Measurements from ENCODE around the gene SP5. TPM values are rescaled to one million over a fixed set of nuclear protein-coding genes. Genes with fewer than 3 reads are reported as not detected.
"Not testable (repeated sequence)": the region's sequence is repeated elsewhere in the genome, so short reads cannot be mapped to it uniquely, and the experiment has no call there.

SP5 gene
- total RNA-seq: 0.92 TPM
- long read RNA-seq, partial matches to known transcripts: 0 of 3 reads
- long read RNA-seq, other reads (novel, unspliced or antisense): 1 of 3 reads

DNA sequence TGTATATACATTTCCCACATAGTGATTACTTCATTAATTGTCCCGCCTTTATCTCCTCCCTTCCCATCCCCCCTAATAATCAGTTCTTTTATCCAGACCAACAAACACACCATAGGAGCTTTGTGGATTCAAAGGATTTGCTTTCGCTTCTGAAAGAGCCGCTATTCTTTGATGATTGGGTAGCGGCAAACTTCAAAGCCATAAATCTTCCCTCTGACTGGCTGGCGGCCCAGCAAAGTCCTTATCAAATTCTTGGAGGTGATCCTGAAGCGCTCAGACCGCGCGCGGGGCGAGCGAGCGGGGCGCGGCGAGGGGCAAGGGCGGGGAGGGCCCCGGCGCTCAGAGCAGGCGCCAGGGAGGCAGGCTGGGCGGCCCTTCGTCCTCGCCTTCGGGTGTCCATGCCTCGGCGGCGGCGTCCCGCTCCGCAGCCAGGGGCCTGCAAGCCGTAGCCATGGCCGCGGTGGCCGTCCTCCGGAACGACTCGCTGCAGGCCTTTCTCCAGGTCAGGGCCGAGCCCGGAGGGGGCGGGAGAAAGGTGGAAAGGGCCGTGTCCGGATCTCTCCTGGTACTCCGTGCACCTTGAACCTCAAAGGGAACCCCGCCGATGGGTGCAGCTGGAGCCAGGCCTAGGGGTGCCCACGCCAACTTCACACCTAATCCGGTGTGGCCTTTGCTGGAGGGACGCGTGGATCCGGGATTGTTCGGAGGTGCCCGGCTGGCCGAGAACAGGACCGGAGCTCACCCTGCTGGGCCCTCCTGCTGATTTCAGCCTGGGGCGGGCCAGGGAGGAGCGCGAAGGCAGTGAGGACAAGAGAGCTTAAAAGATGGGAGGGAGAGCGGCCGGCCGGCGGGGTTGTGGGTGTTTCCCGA lies at the start of gene SP5:
Gene SP5, plus strand, starts transcription at position 276 of the 870 bp plus-strand sequence. Its CDS starts 176 bp downstream, at position 452.
- DNase-seq (ENCODE audit: low spot score): no peak
- intact Hi-C loops (cut with DNase I): loop anchor here (5.0 to 10.0 kb wide), 3 partner anchors 97 to 310 kb away; no protein-coding TSS in a partner anchor

DNA sequence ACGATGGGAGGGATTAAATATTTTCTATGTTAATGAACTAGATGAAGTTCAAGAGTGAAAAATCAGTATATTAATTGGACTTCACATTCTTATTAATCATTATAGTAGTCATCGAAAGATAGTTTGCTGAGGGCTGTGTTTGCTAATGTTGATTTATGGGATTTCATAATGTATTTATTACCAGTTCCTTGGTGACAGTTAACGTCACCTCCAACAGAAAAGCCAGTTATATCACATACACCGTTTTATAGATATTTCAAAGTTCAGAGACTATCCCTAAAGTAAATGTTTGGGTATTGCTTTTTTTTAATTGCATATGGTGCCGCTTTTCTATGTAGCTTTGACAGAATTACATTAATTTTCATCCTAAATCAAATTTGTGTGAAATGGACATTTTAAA lies 49.4 kb upstream of the SP5 start:
- no peak for DNase-seq (ENCODE audit: low spot score)
- intact Hi-C loops (cut with DNase I): no loop called here

DNA sequence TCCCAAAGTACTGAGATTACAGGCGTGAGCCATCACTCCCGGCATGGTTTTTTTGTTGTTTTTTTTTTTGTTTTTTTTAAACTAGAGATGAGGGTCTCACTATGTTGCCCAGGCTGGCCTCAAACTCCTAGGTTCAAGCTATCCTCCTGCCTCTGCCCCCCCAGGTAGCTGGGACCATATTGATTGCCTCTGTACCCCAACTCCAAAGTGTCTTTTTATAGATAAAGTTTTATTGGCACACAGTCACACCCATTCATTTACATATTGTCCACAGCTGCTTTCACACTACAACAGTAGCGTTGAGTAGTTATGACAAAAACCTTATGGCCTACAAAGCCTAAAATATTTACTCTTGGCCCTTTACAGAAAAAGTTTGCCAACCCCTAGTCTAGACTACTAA lies 45.2 kb upstream of the SP5 start:
- no peak for DNase-seq (ENCODE audit: low spot score)
- intact Hi-C loops (cut with DNase I): no loop called here

DNA sequence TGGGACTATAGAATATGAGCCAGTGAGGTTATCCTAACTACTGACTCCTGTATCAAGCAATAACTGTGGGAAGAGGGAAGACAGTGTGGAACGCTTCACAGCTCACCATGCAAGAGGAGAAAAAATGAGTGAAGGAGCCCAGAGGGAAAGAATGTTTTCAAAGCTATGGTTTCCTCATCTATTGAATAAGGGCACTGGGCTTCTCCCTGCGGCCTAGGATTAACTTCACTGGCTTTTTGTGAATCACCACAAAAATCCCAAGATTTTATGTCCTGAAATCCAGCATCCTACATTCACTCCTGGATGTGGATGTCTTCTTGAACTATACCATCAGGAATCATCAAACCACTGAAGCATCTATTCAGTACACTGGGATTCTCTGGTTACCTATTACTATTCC lies 44.5 kb upstream of the SP5 start:
- no peak for DNase-seq (ENCODE audit: low spot score)
- intact Hi-C loops (cut with DNase I): no loop called here

DNA sequence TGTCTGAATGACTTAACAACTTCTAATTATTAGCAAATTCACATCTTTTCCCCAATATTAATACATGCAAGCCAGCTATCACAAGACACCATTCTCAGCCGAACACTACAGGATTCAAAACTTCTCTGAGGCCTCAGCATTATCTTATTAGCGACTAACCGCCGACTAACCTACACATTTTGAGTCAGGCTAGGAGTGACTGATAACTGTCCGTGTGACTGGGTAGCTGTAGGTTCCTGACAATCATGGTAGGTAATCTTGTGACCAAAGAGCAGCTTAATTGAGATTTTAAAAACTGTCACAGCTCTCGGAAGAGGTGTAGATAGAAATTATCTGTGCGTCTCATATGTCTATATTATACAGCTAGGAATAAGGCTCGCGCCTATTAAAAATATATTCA lies 44.1 kb upstream of the SP5 start:
- intact Hi-C loops (cut with DNase I): no loop called here
- DNase-seq (ENCODE audit: low spot score): no peak

DNA sequence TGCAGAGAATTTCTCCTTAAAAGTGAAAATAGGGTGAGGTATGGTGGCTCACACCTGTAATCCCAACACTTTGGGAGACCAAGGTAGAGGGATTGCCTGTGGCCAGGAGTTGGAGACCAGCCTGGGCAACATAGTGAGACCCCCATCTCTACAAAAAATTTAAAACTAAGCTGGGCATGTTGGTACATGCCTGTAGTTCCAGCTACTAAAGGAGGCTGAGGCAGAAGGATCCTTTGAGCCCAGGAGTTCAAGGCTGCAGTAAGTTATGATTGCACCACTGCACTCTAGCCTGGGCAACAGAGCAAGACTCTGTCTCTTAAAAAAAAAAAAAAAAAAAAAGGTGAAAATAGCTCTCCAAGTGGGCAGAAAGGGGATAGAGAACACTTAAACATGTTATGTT lies 40.9 kb upstream of the SP5 start:
- DNase-seq (ENCODE audit: low spot score); intact Hi-C loops (cut with DNase I): not testable (repeated sequence)

DNA sequence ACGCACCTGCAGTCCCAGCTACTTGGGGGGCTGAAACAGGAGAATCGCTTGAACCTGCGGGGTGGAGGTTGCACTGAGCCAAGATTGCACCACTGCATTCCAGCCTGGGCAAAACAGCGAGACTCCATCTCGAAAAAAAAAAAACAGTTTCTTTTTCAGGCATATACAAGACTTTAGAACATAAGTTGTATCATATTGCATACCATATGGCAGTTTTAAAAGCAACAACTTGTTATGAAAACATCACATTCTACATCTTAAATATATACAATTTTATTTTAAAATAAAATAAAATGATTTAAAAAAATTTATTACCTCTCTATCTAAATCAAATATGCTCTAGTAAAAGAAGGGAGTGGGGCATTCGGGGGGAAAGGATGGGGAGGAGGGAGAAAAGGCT lies 39.4 kb upstream of the SP5 start:
- intact Hi-C loops (cut with DNase I): no loop called here

DNA sequence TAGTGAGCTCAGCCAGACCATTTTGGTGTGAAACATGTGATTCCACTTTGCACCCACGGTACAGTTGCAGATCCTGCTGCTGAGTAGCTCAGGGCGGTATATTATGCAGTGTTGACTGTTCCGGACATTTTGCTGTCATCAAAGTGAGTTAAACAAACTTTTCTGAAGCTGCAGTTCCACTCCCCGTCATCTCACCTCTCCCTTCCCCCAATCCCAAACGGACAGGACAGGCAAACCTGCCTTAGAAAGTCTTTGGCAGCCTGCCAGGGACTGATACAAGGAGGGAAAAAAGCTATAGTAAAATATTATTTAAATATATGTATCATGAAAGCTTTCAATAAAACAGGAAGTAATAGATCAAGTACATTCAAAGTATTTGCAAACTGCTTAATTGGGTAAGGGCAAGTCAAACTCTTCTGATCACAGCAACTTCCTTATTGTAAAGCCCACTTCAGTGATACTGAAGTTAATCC lies 35.5 kb upstream of the SP5 start:
- intact Hi-C loops (cut with DNase I): no loop called here
- no peak for DNase-seq (ENCODE audit: low spot score)

More for the DNA sequence above, 39.4 kb upstream of the SP5 start:
- DNase-seq (ENCODE audit: low spot score): no peak

DNA sequence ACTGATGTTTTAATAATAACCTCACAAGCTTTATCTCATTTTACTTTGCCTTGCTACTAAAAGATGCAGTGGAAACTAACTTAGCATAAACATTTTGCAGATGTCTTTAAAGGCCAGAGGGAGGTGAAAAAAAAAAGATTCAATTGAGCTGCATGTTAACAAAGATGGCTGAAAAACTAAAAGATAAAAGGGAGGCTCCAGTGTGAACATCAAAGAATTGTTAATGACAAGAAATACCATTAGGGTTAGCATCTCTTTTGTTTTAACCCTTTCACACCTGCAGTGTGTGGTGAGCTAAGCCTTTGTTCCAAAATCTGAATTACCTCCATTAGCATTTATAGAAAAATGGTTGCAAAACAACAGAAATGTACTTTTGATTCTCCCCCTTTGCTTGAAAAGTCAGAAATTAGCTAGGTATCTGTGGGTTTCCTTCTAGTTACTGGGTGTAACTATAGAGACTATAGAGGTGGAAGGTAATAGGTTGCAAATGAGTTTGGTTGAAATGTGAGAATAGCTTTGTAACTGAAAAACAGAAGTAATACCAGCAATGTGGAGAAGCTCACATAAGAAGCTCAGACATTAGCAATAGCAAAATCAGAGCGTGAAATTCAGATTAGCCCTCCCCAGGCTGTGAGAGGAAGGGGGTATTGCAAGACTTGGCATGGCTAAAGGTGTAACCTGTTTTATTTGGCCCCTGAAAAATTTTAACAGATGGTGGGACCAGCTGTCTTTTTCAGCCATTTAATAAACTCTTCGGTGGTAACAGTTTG lies 34.8 kb upstream of the SP5 start:
- DNase-seq (ENCODE audit: low spot score): no peak
- intact Hi-C loops (cut with DNase I): no loop called here

DNA sequence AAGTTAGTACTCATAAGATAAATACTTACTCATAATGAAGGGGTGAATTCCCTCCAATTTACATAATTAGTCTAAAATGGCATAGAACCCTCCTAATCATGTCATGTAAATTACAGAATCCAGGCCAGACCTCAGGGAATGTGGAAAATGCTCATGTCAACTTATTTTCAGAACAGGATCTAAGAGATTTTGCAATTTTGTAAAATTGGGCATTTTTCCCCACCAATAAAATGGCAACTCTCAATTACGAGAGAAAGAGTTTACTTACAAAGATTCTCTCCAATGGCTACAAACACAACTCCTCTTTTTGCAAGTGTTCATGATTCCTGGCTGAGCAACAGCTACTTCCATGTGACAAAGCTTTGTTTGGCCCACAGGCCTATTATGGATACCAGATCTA lies 33.8 kb upstream of the SP5 start:
- intact Hi-C loops (cut with DNase I): no loop called here
- DNase-seq (ENCODE audit: low spot score): no peak

DNA sequence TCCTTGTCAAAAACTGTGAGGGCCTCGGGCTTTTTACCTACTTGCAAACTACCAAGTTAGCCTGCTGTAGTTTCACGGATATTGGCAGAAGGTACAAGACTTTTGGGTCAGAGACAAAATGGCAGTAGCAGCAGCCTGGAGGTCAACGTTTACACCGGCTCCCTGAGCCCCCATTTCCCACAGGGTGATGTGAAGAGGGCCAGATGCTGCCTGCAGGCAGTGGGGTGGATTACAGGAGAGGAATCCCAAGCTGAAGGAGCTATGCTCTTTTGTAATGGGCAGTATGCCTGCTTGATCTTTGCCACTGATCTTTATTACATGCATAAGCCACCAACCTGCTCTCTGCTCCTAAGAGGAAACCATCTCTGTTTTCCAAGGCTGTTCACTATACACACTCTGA lies 29.5 kb upstream of the SP5 start:
- intact Hi-C loops (cut with DNase I): no loop called here
- DNase-seq (ENCODE audit: low spot score): no peak

DNA sequence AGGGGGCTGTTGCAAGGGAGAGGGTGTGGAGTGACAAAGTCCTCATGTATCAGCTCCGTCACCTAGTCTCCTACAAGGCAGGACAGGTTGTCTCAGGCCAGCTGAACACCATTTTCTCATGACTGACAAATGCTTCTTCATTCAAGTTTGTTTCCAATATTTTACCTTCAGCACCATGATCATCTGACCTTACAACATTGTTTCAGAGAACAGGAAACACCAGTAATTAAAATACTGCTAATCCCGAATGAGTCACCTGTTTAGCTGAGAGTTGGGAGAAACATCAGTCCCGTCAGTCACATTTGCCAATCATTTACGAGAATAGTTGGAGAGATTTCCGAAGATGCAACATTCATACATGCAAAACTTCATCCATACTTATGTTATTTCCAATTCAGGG lies 25.7 kb upstream of the SP5 start:
- DNase-seq (ENCODE audit: low spot score): no peak
- intact Hi-C loops (cut with DNase I): no loop called here

DNA sequence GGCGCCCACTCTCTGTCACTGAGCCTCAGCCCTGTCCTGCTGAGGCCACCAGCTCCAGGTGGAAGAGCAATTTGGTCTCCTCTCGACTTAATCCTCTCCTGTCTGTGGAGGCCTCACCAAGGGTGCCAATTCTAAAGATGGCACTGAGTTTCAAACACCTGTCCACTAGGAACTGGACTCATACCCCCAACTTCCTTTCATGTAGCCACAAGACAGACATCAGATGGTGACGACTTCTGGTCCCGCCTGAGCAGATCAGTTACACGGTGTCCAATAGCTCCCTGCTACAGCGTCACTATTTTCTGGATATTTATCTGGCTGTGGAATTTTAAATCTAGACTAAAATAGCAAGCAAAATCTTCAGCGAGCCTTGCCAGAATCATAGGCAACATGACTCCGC lies 24.5 kb upstream of the SP5 start:
- no peak for DNase-seq (ENCODE audit: low spot score)
- intact Hi-C loops (cut with DNase I): no loop called here

DNA sequence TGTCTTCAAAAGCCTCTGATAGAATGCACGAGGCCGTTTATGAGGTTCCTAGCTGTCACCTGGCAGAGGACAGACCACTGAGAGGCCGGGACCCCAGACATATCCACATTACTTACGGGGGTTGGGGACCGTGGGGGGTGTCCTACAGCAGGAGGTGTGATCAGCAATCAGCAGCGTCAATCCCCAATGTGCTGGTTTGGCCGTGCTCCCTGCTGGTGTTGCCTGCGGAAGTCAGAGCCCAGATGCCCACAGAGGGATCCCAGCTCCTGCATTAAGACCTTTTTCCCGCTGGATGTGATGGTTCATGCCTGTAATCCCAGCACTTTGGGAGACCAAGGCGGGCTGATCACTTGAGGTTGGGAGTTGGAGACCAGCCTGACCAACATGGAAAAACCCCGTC lies 20.8 kb upstream of the SP5 start:
- no peak for DNase-seq (ENCODE audit: low spot score)
- intact Hi-C loops (cut with DNase I): no loop called here

DNA sequence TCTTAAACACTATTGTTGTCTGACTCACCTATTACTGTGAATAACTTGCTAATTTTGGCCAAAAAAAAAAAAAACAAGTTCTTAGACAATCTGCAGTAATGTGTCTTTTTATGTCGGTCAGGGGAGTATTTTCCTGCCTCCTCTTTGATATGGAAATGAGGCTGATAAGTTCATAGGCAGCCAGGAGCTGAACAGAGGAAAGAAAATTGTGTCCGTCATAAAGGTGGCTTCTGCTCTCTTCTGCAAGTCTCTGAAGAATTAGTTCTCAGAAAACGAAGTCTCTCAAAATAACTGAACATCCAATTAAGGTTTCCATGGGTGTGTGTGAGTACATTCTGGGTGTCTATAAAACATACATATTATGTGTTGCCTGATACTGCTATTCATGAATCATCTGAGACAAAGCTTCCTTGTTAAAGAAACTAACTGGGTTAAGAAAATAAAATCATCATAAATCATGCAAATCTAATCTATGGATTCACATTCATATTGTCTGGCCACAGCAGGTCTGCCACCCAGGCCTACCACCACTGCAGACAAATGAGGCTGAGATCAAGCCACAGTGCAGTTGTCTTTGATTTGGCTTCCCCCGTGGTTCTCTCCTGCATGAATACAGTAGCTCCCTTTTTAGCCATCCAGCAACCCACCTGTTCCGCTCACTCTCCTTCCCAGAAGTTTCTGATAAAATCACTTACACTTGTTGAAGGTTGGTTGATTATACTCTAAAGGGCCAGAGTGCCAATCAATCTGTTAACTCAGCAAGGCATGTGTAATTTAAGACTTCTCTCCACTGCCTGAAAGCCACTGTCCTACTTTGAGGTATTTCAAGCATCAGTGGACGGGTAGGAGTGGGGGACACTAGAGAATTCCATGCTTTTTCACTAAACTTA lies 19.4 kb upstream of the SP5 start:
- intact Hi-C loops (cut with DNase I): no loop called here
- no peak for DNase-seq (ENCODE audit: low spot score)

DNA sequence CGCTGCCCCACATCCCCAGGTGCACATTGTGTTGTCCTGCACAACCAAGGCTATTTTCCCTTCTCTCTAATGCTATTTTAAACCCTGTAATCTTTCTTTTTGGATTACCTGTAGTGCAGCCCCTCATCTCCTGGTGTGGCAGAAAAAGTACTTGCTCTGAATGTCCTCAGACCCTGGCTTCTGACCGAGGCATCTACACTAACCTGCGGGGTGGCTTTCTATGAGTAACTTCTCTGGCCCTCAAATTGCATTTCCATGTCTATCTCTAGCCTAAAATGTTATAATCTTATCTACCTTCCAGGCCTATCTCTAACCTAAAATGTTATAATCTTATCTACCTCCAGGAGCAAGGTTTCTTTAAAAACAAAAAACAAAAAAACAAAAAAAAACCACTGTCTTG lies 18.2 kb upstream of the SP5 start:
- intact Hi-C loops (cut with DNase I): no loop called here
- DNase-seq (ENCODE audit: low spot score): no peak

DNA sequence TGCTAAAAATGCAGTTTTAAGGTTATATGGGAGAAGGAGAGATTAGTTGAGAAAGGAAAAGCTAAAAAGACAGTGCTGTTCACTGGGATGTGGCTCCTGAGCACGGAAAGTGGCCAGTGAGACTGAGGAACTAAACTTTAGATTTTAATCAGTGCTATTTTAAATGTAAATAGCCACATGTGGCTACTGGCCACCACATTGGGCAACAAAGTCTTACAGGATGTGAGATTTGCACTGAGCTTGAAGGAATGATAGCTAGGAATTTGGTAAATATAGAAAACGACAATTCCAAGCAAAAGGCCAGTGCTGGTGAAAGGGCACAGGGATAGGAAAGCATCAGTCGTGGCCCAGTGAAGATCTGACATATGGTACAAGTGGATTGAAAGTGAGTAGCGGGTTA lies 14.1 kb upstream of the SP5 start:
- DNase-seq (ENCODE audit: low spot score): no peak
- intact Hi-C loops (cut with DNase I): no loop called here

DNA sequence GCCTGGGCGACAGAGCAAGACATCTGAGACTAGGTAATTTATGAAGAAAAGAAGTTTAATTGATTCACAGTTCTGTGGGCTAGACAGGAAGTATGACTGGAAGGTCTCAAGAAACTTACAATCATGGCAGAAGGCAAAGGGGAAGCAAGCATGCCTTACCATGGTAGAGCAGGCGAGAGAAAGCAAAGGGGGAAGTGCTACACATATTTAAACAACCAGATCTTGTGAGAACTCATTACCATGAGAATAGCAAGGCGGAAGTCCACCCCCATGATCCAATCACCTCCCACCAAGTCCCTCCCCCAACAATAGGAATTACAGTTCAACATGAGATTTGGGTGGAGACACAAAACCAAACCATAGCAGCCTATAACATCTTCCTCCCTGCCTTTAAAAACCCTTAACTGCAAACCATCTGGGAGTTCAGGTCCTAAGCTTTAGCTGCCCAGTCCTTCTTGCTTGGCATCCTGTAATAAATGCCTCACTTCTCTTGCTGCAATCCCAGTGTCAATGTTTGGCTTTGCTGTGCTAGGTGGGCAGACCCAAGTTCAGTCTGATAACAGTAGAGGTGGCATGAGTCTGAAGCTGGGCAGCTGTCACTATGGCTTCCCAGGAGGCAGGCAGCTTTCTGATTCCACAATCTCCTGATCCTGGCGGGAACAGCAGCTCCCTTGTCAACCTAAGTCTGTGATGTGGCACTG lies 11.2 kb upstream of the SP5 start:
- no peak for DNase-seq (ENCODE audit: low spot score)
- intact Hi-C loops (cut with DNase I): no loop called here

Data from cardiac septum (tissue), 1 donor.